HG03025 (cell line): Measurements from ENCODE around the gene CLCA1.

ENCODE experiments used
- ATAC-seq: cut with Tn5 transposase; IDR thresholded peaks from one replicate; pipeline ENCODE4 v1.9.1; 2021; ENCODE audit warnings: mild to moderate bottlenecking, moderate library complexity; ENCODE audit not compliant: unreplicated experiment, low FRiP score

Gene CLCA1, protein sequence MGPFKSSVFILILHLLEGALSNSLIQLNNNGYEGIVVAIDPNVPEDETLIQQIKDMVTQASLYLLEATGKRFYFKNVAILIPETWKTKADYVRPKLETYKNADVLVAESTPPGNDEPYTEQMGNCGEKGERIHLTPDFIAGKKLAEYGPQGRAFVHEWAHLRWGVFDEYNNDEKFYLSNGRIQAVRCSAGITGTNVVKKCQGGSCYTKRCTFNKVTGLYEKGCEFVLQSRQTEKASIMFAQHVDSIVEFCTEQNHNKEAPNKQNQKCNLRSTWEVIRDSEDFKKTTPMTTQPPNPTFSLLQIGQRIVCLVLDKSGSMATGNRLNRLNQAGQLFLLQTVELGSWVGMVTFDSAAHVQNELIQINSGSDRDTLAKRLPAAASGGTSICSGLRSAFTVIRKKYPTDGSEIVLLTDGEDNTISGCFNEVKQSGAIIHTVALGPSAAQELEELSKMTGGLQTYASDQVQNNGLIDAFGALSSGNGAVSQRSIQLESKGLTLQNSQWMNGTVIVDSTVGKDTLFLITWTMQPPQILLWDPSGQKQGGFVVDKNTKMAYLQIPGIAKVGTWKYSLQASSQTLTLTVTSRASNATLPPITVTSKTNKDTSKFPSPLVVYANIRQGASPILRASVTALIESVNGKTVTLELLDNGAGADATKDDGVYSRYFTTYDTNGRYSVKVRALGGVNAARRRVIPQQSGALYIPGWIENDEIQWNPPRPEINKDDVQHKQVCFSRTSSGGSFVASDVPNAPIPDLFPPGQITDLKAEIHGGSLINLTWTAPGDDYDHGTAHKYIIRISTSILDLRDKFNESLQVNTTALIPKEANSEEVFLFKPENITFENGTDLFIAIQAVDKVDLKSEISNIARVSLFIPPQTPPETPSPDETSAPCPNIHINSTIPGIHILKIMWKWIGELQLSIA

DNA sequence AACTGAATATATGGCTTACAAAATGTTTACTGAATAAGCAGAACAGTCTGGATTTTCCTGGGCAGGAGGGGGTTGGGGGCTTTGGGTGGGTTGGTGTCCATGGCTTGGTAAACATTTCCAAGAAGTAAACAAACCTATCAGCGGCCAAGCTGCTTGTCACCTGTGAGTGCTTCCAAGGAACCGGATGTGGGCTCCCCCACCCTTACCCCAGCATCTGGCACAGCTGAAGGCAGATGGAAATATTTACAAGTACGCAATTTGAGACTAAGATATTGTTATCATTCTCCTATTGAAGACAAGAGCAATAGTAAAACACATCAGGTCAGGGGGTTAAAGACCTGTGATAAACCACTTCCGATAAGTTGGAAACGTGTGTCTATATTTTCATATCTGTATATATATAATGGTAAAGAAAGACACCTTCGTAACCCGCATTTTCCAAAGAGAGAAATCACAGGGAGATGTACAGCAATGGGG is at the start of gene CLCA1:
Gene CLCA1, plus strand, starts transcription at position 427 of the 477 bp plus-strand sequence. Its CDS starts 45 bp downstream, at position 472.
- ATAC-seq = no peak

DNA sequence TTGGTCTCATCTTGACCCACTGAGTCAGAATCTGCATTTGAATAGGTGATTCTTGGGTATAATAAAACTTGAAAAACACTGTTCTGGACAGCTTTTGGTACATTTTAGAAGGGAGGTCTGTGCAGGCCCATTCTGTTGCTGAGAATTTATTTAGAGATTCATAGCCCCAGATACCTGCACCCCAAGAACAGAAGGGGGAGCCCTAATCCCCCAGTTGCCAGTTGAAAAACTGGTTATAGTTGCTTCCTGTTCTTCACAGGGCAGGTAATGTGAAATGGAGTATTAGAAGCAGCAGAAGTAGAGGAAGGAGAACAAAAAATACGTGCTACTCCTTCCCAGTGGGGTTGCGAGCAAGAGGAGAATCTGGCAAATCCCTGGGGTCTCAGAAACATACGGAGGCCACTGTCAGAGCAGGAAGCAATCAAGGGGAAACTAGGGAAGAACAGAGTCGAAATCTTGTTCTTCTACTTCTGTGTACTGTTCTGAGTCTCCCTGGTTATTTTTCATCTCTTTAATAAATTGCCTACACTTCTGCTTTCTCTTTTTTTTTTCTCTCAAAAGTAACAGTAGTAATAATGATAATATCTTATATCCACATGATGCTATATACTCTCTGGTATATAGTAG is 49.3 kb upstream of the CLCA1 start:
- ATAC-seq = peak; percentile 83

DNA sequence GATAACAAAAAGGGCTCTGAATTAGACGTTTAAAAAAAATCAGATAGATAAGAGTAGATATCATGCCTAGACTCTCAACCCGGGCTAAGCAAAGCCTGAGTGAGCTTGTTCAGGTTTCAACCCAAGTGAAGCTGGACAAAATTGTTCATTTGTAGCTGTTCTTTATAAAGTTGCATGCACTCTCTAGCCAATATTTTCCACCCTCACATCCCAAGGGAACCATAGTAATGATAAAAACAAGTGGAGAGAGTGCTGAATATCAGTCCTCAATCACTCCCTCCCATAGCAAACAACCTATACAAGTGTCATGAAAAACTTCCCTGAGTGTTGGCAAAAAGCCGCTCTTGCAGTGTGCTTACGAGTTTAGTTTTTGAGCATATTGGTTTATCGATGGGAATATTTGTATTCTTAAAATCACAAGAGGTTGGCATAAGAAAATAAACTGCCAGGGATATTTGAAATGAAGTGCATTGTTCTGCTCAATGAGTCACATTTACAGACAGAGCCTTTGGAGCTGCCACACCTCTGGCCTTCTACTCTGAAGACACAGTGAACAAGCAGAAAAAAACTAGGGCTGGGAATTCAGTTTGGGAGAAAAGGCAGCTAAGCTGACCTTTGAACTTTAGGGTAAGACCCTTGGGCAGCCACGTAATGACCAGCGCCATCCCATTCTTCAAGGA is 47.0 kb upstream of the CLCA1 start:
- ATAC-seq = no peak

DNA sequence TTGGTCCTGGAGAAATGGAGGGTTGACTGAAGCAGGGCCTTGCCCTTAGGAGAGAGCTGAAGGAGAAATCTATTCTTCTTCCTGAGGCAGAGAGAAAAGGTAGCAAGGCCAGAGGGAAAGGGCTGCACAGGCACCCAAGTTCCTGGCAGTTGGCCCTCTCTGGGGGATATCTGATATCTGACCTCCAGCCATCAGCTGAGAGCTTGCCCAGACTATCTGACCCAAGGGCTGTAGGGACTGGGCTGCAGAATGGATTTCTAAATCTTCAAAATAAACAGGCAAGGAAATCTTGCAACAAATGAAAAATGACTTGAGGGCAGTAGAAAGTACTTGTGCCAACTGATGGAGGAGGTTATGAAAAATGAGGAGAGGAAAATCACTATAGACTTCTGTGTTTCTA is 45.3 kb upstream of the CLCA1 start:
- no peak for ATAC-seq

GRCh38 chr1:86423873-86424272 is 44.9 kb upstream of the CLCA1 start, which contains the start of gene CLCA2:
TSS of gene CLCA2 (plus strand) at chr1:86424171. CDS start at chr1:86424248, 77 bp downstream.
- no peak for ATAC-seq

DNA sequence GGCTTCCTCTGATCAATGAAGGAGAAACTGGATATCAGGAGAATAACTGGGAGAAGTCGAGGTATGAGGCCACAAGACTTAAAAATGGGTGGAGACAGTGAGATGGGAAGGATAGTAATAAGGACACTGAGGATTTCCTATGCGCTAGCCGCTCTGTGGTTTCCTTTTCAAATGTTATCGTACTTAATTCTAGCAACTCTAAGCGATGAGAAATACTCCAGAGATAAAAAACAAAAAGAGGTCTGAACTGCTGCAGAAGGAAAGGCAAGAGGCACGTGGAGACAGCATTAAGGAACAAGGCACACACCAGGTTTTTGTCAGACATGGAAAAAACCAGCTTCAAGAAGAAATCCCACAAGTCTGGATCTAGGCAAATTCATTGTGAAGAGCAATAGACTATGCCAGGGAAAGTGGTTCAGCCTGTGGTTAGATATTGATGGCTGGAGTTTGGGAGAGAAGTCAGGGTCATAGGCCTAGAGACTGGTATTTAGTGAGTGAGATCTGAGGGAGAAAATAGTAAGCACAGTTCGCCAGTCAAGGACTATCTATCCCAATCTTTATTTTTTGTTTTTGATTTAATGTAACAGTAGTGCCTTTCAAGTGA is 39.5 kb upstream of the CLCA1 start:
- no peak for ATAC-seq

DNA sequence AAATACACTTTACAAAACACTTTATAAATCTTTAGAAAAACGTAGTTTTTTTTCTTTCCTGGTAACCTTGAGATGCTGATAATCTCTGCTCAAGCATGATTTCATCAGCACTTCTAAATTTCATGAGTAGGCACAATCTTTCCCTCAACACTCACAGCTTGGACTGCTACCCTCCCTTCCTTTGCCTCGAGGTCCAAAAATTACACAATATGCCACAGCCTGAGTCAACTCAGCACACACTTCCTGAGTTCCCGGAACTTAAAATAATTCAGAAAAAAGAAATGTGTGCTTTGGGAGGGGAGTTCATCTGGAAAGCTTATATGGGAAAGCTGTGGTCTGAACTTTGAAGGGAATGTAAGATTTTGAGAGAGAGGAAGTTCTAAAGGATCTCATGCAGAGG is 38.9 kb upstream of the CLCA1 start:
- no peak for ATAC-seq

GRCh38 chr1:86430376-86430775 is 38.4 kb upstream of the CLCA1 start:
- no peak for ATAC-seq

DNA sequence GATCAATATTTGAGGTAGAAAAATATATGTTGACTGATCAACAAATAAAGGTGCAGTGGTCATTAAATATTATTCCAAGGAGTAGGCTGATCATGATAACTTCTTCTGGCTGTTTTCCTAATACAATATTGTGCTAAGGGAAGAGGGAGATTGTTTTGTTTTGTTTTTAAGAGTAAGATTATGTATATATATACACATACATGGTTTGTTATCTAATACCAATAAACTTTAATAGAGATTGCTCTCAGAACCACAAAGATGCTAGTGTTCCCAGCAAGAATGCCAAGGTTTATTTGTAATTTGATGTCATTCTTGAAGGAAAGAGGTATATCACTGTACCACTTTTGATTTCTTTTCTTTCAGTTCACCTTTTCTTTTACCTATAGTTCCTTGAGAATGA is 34.7 kb upstream of the CLCA1 start:
- ATAC-seq = no peak

GRCh38 chr1:86435327-86435726 is 33.4 kb upstream of the CLCA1 start:
- ATAC-seq = no peak

DNA sequence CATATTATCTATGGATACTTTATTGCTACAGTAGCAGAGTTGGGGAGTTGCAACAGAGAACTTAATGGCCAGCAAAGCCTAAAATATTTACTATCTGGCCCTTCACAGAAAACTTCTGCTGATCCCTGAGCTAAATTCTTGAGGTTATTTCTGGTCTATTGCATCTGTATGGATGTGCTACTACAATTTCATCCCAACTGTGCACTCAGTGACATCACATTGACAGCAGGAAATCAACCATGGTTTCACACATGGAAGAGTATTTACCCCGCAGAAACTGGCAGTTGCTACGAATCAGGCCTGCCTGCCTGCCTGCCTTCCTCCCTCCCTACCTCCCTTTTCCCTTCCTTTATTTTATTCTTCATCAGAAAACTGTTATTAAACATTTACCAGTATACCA is 32.7 kb upstream of the CLCA1 start:
- no peak for ATAC-seq

DNA sequence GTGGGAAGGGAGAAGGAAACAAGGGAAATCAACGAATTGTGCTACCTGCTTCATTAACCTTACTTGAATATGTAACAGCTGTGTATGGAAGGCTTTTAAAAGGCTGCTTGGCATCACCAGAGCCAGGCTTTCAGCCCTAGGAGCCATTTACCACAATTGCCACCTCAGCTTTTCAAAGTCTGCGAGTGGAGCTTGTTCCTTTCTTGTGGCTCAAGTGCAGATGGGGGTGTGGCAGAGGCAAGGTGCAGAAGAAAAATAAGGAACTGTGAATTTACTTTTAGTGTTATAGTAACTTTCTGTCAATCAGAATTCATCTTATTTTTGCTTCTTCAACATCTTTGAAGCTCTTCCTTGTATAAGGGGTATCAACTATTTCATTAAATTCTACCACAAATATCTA is 27.1 kb upstream of the CLCA1 start:
- no peak for ATAC-seq

DNA sequence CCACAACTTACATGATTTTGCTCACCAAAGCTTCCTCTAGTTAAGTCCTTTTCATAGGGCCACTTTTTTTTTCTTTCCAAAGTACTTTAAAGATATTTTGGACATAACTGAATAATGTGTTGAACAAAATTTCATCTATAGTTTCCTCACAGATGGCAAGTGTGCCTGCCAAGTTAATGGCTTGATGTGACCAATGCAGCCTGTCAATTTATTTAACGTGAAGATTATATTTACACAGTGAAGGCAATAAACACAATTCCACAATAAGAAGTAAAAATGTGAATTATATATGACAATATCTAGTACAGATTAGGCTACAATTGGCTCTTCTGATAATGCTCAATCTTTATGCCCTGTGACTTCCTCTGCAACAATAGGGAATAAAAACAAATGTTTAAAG is 26.7 kb upstream of the CLCA1 start:
- ATAC-seq = no peak

GRCh38 chr1:86445919-86446318 is 22.8 kb upstream of the CLCA1 start:
- no peak for ATAC-seq

DNA sequence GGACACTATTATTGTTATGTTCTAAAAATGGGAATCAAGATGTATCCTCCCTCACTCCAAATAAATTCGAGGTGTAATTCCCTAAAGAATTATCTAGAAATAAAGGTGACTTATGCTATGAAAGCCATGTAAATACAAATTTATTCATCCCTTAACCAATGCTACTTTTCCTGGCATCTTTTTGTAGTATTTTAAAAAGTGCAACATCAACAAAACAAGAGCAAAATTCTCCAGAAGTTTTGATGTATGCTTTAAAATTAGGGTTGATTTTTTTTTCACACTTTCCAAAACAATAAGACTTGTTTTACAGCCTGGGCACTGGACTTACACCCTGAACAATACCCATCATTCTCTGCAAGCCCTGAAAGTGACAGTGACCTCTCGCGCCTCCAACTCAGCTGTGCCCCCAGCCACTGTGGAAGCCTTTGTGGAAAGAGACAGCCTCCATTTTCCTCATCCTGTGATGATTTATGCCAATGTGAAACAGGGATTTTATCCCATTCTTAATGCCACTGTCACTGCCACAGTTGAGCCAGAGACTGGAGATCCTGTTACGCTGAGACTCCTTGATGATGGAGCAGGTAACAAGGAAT is 21.4 kb upstream of the CLCA1 start:
- ATAC-seq = no peak

GRCh38 chr1:86448670-86449069 is 20.1 kb upstream of the CLCA1 start:
- ATAC-seq = no peak

DNA sequence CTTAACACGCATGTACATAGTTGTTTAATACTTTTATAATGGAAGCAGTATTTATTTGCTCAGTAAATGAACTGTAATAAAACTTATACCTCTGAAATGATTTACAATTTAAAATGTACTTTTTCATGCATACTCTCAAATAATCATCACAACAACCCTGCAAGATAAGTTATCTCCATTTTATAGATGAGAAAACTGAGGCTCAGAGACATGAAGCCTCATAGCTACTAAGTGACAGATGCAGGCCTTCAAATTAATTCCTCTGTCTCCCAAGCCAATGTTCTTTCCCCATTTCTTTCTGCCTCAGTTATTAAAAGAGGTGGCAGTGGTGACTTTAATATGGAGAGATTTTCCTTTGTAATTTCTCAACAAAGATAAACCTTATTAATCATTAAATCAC is 19.6 kb upstream of the CLCA1 start:
- no peak for ATAC-seq

DNA sequence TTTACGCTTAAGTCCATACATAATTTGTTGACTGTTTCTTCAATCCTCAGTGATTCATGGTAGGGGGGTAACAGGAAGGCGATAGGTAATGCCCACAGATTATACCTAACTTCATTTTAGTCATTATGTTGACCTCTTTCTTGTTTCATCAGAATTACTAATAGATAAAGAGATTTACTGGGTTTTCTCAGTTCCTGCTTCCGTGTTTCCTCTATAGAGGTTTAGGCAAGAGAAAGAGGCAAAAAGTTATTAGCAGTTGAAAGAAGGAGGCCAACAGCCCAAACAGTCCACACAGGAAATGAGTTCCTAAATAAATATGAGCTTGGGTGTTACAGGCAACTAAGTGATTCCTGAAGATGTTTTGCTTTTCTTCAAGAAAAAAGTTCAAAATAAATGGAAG is 17.9 kb upstream of the CLCA1 start:
- no peak for ATAC-seq

- no peak for ATAC-seq
Observed at GRCh38 chr1:86453664-86454063, 15.1 kb upstream of the CLCA1 start.

GRCh38 chr1:86455073-86455472 is 13.7 kb upstream of the CLCA1 start:
- ATAC-seq = no peak
